Measurements from ENCODE around the gene CPAMD8. TPM values are rescaled to one million over a fixed set of nuclear protein-coding genes. Genes with fewer than 3 reads are reported as not detected.
A peak's percentile ranks its signal among the peaks of the same experiment; 100 is the strongest.

Gene CPAMD8
- total RNA-seq, 2 experiments from 2014 or later = 0.31 to 0.88 TPM

GRCh38 chr19:17061205-17061604 is 34.6 kb upstream of the CPAMD8 start:
- intact Hi-C loops (cut with micrococcal nuclease) = no loop called here

GRCh38 chr19:17060802-17061201 is 34.2 kb upstream of the CPAMD8 start:
- ChIA-PET CTCF (no interaction called here), POLR2A (no interaction called here)
- no peak for DNase-seq
- no peaks in the 10 kb centered on the region for H3K27me3 Mint-ChIP-seq
- H3K27ac Mint-ChIP-seq = no peak overlapping the region
- no peak overlapping the region for H3K4me3 Mint-ChIP-seq
- peaks cover 25% of the 10 kb centered on the region for H3K4me1 Mint-ChIP-seq (ENCODE audit: low read depth)
- intact Hi-C loops (cut with micrococcal nuclease) = no loop called here
- H3K36me3 Mint-ChIP-seq = peaks cover 31% of the 10 kb centered on the region
- H3K9me3 Mint-ChIP-seq = no peaks in the 10 kb centered on the region

More at GRCh38 chr19:17061205-17061604, 34.6 kb upstream of the CPAMD8 start:
- Mint-ChIP-seq H3K4me3 (no peak overlapping the region), H3K9me3 (no peaks in the 10 kb centered on the region), H3K27ac (no peak overlapping the region), H3K27me3 (no peaks in the 10 kb centered on the region), H3K36me3 (peaks cover 29% of the 10 kb centered on the region), H3K4me1 (ENCODE audit: low read depth) (peaks cover 25% of the 10 kb centered on the region)
- CTCF ChIA-PET = no interaction called here
- no peak for DNase-seq
- POLR2A ChIA-PET = no interaction called here

GRCh38 chr19:17058236-17058635 is 31.6 kb upstream of the CPAMD8 start:
- Mint-ChIP-seq H3K36me3 (peaks cover 30% of the 10 kb centered on the region), H3K27me3 (no peaks in the 10 kb centered on the region), H3K4me3 (no peak overlapping the region), H3K9me3 (no peaks in the 10 kb centered on the region), H3K4me1 (ENCODE audit: low read depth) (peaks cover 2% of the 10 kb centered on the region), H3K27ac (no peak overlapping the region)
- intact Hi-C loops (cut with micrococcal nuclease) = no loop called here
- DNase-seq = no peak
- CTCF ChIA-PET = no interaction called here
- POLR2A ChIA-PET = no interaction called here

- H3K27ac Mint-ChIP-seq = no peak overlapping the region
- CTCF ChIA-PET = interaction anchor here (0.6 kb wide), 1 partner anchor 42 kb away, joined by 8 read pairs; no protein-coding TSS in a partner anchor
- no peaks in the 10 kb centered on the region for H3K4me1 Mint-ChIP-seq (ENCODE audit: low read depth)
Observed at GRCh38 chr19:17055636-17056035, 29.0 kb upstream of the CPAMD8 start.

GRCh38 chr19:17054746-17055145 is 28.1 kb upstream of the CPAMD8 start:
- no peaks in the 10 kb centered on the region for H3K27me3 Mint-ChIP-seq

More at GRCh38 chr19:17055636-17056035, 29.0 kb upstream of the CPAMD8 start:
- POLR2A ChIA-PET = no interaction called here
- no peaks in the 10 kb centered on the region for H3K9me3 Mint-ChIP-seq
- intact Hi-C loops (cut with micrococcal nuclease) = no loop called here
- DNase-seq = no peak
- H3K36me3 Mint-ChIP-seq = peaks cover 41% of the 10 kb centered on the region
- H3K4me3 Mint-ChIP-seq = no peak overlapping the region
- H3K27me3 Mint-ChIP-seq = no peaks in the 10 kb centered on the region

GRCh38 chr19:17052439-17052838 is 25.8 kb upstream of the CPAMD8 start:
- intact Hi-C loops (cut with micrococcal nuclease) = loop anchor here (2.0 kb wide), 1 partner anchor 282 kb away; no protein-coding TSS in a partner anchor
- peak; percentile 31 for DNase-seq
- no peaks in the 10 kb centered on the region for H3K27me3 Mint-ChIP-seq
- peaks cover 32% of the 10 kb centered on the region for H3K36me3 Mint-ChIP-seq
- H3K4me3 Mint-ChIP-seq = no peak overlapping the region
- H3K4me1 Mint-ChIP-seq (ENCODE audit: low read depth) = no peaks in the 10 kb centered on the region
- POLR2A ChIA-PET = interaction anchor here (0.6 kb wide), 1 partner anchor 114 kb away, joined by 3 read pairs; no protein-coding TSS in a partner anchor
- H3K9me3 Mint-ChIP-seq = no peaks in the 10 kb centered on the region
- H3K27ac Mint-ChIP-seq = no peak overlapping the region
- CTCF ChIA-PET = interaction anchor here (0.5 to 1.5 kb wide), 10 partner anchors 9 to 386 kb away, joined by 3 to 14 read pairs (median 4); no protein-coding TSS in a partner anchor

More at GRCh38 chr19:17054746-17055145, 28.1 kb upstream of the CPAMD8 start:
- DNase-seq = no peak
- H3K27ac Mint-ChIP-seq = no peak overlapping the region
- intact Hi-C loops (cut with micrococcal nuclease) = no loop called here
- ChIA-PET CTCF (no interaction called here), POLR2A (no interaction called here)
- H3K36me3 Mint-ChIP-seq = peaks cover 42% of the 10 kb centered on the region
- H3K4me1 Mint-ChIP-seq (ENCODE audit: low read depth) = no peaks in the 10 kb centered on the region
- no peaks in the 10 kb centered on the region for H3K9me3 Mint-ChIP-seq
- no peak overlapping the region for H3K4me3 Mint-ChIP-seq

GRCh38 chr19:17049711-17050280 is 23.2 kb upstream of the CPAMD8 start:
- no peak overlapping the region for H3K4me3 Mint-ChIP-seq
- DNase-seq = no peak
- POLR2A ChIA-PET = no interaction called here
- intact Hi-C loops (cut with micrococcal nuclease) = no loop called here
- no peaks in the 10 kb centered on the region for H3K27me3 Mint-ChIP-seq
- H3K36me3 Mint-ChIP-seq = peaks cover 24% of the 10 kb centered on the region
- H3K4me1 Mint-ChIP-seq (ENCODE audit: low read depth) = no peaks in the 10 kb centered on the region
- CTCF ChIA-PET = no interaction called here
- H3K9me3 Mint-ChIP-seq = no peaks in the 10 kb centered on the region
- H3K27ac Mint-ChIP-seq = no peak overlapping the region

- H3K4me3 Mint-ChIP-seq = no peak overlapping the region
- intact Hi-C loops (cut with micrococcal nuclease) = no loop called here
- no peaks in the 10 kb centered on the region for H3K9me3 Mint-ChIP-seq
- peaks cover 22% of the 10 kb centered on the region for H3K36me3 Mint-ChIP-seq
- H3K27ac Mint-ChIP-seq = no peak overlapping the region
- CTCF ChIA-PET = no interaction called here
- POLR2A ChIA-PET = no interaction called here
- no peak for DNase-seq
- H3K4me1 Mint-ChIP-seq (ENCODE audit: low read depth) = no peaks in the 10 kb centered on the region
- H3K27me3 Mint-ChIP-seq = no peaks in the 10 kb centered on the region
Observed at GRCh38 chr19:17048885-17049453, 22.4 kb upstream of the CPAMD8 start.

GRCh38 chr19:17045907-17046502 is 19.4 kb upstream of the CPAMD8 start:
- ChIA-PET POLR2A (no interaction called here), CTCF (no interaction called here)
- intact Hi-C loops (cut with micrococcal nuclease) = no loop called here
- no peaks in the 10 kb centered on the region for H3K9me3 Mint-ChIP-seq
- DNase-seq = no peak
- no peaks in the 10 kb centered on the region for H3K27me3 Mint-ChIP-seq
- no peak overlapping the region for H3K27ac Mint-ChIP-seq
- H3K36me3 Mint-ChIP-seq = peaks cover 7% of the 10 kb centered on the region
- H3K4me1 Mint-ChIP-seq (ENCODE audit: low read depth) = no peaks in the 10 kb centered on the region
- no peak overlapping the region for H3K4me3 Mint-ChIP-seq

GRCh38 chr19:17043744-17044143 is 17.1 kb upstream of the CPAMD8 start:
- intact Hi-C loops (cut with micrococcal nuclease) = no loop called here
- no peak overlapping the region for H3K27ac Mint-ChIP-seq
- no peak for DNase-seq

GRCh38 chr19:17041976-17042375 is 15.4 kb upstream of the CPAMD8 start:
- Mint-ChIP-seq H3K36me3 (no peaks in the 10 kb centered on the region), H3K27me3 (peaks cover 4% of the 10 kb centered on the region), H3K4me3 (no peak overlapping the region), H3K9me3 (no peaks in the 10 kb centered on the region), H3K27ac (no peak overlapping the region), H3K4me1 (ENCODE audit: low read depth) (no peaks in the 10 kb centered on the region)
- ChIA-PET CTCF (no interaction called here), POLR2A (no interaction called here)
- intact Hi-C loops (cut with micrococcal nuclease) = no loop called here
- DNase-seq = no peak

More at GRCh38 chr19:17043744-17044143, 17.1 kb upstream of the CPAMD8 start:
- Mint-ChIP-seq H3K9me3 (no peaks in the 10 kb centered on the region), H3K4me1 (ENCODE audit: low read depth) (no peaks in the 10 kb centered on the region), H3K27me3 (peaks cover 4% of the 10 kb centered on the region), H3K36me3 (no peaks in the 10 kb centered on the region), H3K4me3 (no peak overlapping the region)
- CTCF ChIA-PET = interaction anchor here (1.1 kb wide), 1 partner anchor 9 kb away, joined by 4 read pairs; no protein-coding TSS in a partner anchor
- POLR2A ChIA-PET = no interaction called here

GRCh38 chr19:17037966-17038500 is 11.4 kb upstream of the CPAMD8 start:
- intact Hi-C loops (cut with micrococcal nuclease) = no loop called here
- POLR2A ChIA-PET = no interaction called here
- H3K4me3 Mint-ChIP-seq = no peak overlapping the region
- no peaks in the 10 kb centered on the region for H3K9me3 Mint-ChIP-seq
- no peaks in the 10 kb centered on the region for H3K36me3 Mint-ChIP-seq
- DNase-seq = no peak
- H3K27me3 Mint-ChIP-seq = peaks cover 6% of the 10 kb centered on the region
- H3K27ac Mint-ChIP-seq = no peak overlapping the region
- no peaks in the 10 kb centered on the region for H3K4me1 Mint-ChIP-seq (ENCODE audit: low read depth)
- CTCF ChIA-PET = no interaction called here
